ENCODE measurements around the gene TCN2. TPM values are rescaled to one million over a fixed set of nuclear protein-coding genes. Genes with fewer than 3 reads are reported as not detected.

Gene TCN2
- total RNA-seq, 1 donor from 2014 or later: 33.9 TPM

- H2AFZ ChIP-seq (replicated peaks): no peak overlapping the region
- peaks cover 8% of the 10 kb centered on the region for H3K9me3 Mint-ChIP-seq
- H3K27ac Mint-ChIP-seq: peak overlapping the region; percentile 86
- peaks cover 2% of the 10 kb centered on the region for H3K27me3 Mint-ChIP-seq (ENCODE audit: insufficient read depth, low read depth)
- H3K4me3 Mint-ChIP-seq: no peak overlapping the region
- H3K9ac ChIP-seq: no peak overlapping the region
- no peak overlapping the region for H3K4me3 ChIP-seq
- no peaks in the 10 kb centered on the region for H3F3A ChIP-seq (ENCODE audit: low read depth)
- H3K27ac ChIP-seq: no peak overlapping the region
- H3K4me2 ChIP-seq: no peak overlapping the region
- H3K4me1 ChIP-seq: peaks cover 9% of the 10 kb centered on the region
- no peaks in the 10 kb centered on the region for H3K79me2 ChIP-seq (ENCODE audit: low read depth)
- no peaks in the 10 kb centered on the region for H4K20me1 ChIP-seq (ENCODE audit: low read depth)
- H3K4me1 Mint-ChIP-seq: peaks cover 20% of the 10 kb centered on the region
- peaks cover 10% of the 10 kb centered on the region for H3K36me3 Mint-ChIP-seq
- no peak for DNase-seq (ENCODE audit: low spot score)
- H3K27me3 ChIP-seq: no peaks in the 10 kb centered on the region
- no peaks in the 10 kb centered on the region for H3K9me3 ChIP-seq (ENCODE audit: low read depth)
- no peaks in the 10 kb centered on the region for H3K36me3 ChIP-seq
- no peak for TF ChIP-seq EZH2 (IDR thresholded peaks at IDR 0.05)
- no peak for TF ChIP-seq EZH2phosphoT487 (IDR thresholded peaks at IDR 0.05)
- TF ChIP-seq, protein P1, sequence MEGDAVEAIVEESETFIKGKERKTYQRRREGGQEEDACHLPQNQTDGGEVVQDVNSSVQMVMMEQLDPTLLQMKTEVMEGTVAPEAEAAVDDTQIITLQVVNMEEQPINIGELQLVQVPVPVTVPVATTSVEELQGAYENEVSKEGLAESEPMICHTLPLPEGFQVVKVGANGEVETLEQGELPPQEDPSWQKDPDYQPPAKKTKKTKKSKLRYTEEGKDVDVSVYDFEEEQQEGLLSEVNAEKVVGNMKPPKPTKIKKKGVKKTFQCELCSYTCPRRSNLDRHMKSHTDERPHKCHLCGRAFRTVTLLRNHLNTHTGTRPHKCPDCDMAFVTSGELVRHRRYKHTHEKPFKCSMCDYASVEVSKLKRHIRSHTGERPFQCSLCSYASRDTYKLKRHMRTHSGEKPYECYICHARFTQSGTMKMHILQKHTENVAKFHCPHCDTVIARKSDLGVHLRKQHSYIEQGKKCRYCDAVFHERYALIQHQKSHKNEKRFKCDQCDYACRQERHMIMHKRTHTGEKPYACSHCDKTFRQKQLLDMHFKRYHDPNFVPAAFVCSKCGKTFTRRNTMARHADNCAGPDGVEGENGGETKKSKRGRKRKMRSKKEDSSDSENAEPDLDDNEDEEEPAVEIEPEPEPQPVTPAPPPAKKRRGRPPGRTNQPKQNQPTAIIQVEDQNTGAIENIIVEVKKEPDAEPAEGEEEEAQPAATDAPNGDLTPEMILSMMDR (IDR thresholded peaks at IDR 0.05): no peak
Observed at GRCh38 chr22:30654361-30654760, 47.4 kb downstream of the TCN2 start.

DNA sequence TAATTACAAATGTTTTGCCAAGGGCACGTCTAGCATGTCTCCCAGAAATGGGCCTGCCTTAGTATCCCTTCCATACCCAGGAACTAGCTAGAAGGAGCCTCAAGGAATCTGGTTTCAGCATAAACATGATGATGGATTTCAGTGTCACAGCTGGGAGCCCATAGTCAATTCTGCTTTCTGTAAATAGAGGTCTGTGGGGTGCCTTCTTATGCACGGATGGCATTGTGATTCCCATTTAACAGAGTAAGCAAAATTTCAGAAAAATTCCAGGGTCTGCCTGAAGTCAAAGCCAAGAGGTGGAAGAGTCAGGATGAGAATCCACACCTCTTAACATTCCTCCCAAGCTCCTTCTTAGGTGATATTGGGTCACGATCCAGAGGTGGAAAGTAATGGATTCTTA, 48.6 kb downstream of the TCN2 start:
- no peaks in the 10 kb centered on the region for H3K36me3 ChIP-seq
- no peaks in the 10 kb centered on the region for H3K27me3 ChIP-seq
- peak overlapping the region; percentile 16 for H3K27ac Mint-ChIP-seq
- no peak overlapping the region for H2AFZ ChIP-seq (replicated peaks)
- no peak for TF ChIP-seq EZH2 (IDR thresholded peaks at IDR 0.05)
- TF ChIP-seq, protein P1 (IDR thresholded peaks at IDR 0.05): no peak
- no peak for TF ChIP-seq EZH2phosphoT487 (IDR thresholded peaks at IDR 0.05)
- no peak overlapping the region for H3K9ac ChIP-seq
- H3K27me3 Mint-ChIP-seq (ENCODE audit: insufficient read depth, low read depth): peaks cover 2% of the 10 kb centered on the region
- DNase-seq (ENCODE audit: low spot score): no peak
- H3K4me1 ChIP-seq: peaks cover 9% of the 10 kb centered on the region
- H3K4me1 Mint-ChIP-seq: peaks cover 20% of the 10 kb centered on the region
- H3F3A ChIP-seq (ENCODE audit: low read depth): no peaks in the 10 kb centered on the region
- H4K20me1 ChIP-seq (ENCODE audit: low read depth): no peaks in the 10 kb centered on the region
- no peaks in the 10 kb centered on the region for H3K79me2 ChIP-seq (ENCODE audit: low read depth)
- no peak overlapping the region for H3K27ac ChIP-seq
- H3K9me3 ChIP-seq (ENCODE audit: low read depth): no peaks in the 10 kb centered on the region
- no peak overlapping the region for H3K4me3 Mint-ChIP-seq
- H3K4me2 ChIP-seq: no peak overlapping the region
- H3K9me3 Mint-ChIP-seq: peaks cover 10% of the 10 kb centered on the region
- H3K4me3 ChIP-seq: no peak overlapping the region
- H3K36me3 Mint-ChIP-seq: peaks cover 16% of the 10 kb centered on the region

- TF ChIP-seq, protein P1 (IDR thresholded peaks at IDR 0.05): no peak
- Mint-ChIP-seq H3K27me3 (ENCODE audit: insufficient read depth, low read depth) (peaks cover 2% of the 10 kb centered on the region), H3K27ac (no peak overlapping the region), H3K4me1 (peaks cover 7% of the 10 kb centered on the region), H3K9me3 (peaks cover 2% of the 10 kb centered on the region), H3K36me3 (peaks cover 22% of the 10 kb centered on the region), H3K4me3 (no peak overlapping the region)
- Histone ChIP-seq H3K9me3 (ENCODE audit: low read depth) (no peaks in the 10 kb centered on the region), H3K79me2 (ENCODE audit: low read depth) (no peaks in the 10 kb centered on the region), H2AFZ (replicated peaks) (no peak overlapping the region), H3K9ac (no peak overlapping the region), H3K36me3 (no peaks in the 10 kb centered on the region), H3K27me3 (peaks cover 10% of the 10 kb centered on the region), H3K27ac (no peak overlapping the region), H3K4me1 (peaks cover 5% of the 10 kb centered on the region), H4K20me1 (ENCODE audit: low read depth) (no peaks in the 10 kb centered on the region), H3K4me2 (no peak overlapping the region), H3K4me3 (no peak overlapping the region), H3F3A (ENCODE audit: low read depth) (peaks cover 9% of the 10 kb centered on the region)
- no peak for DNase-seq (ENCODE audit: low spot score)
Observed at GRCh38 chr22:30662040-30662439, 55.1 kb downstream of the TCN2 start.

All from neural progenitor cell (in vitro differentiated cells).